HEK293 (cell line): ENCODE measurements around the gene VAMP8.

Source experiments
- CTCF ChIA-PET: fragments of 350-600 bp; formaldehyde crosslinking; extraction: SDS; loops from one replicate; lab custom pipeline; 2021; ENCODE audit warnings: antibody characterized with exemption; lab: Yijun Ruan, JAX
- POLR2A ChIA-PET: fragments of 300-600 bp; formaldehyde crosslinking; extraction: SDS; loops from one replicate; lab custom pipeline; 2020; ENCODE audit warnings: antibody characterized with exemption, inconsistent platforms; lab: Yijun Ruan, JAX
- H3K27ac ChIP-seq: fragments of 200-500 bp; sonication (Bioruptor generic); 2 replicates; pipeline ENCODE4 v1.5.1; 2014; ENCODE audit warnings: low read depth, low read length, control low read depth, inconsistent platforms; ENCODE audit errors: extremely low read depth
- H3K36me3 ChIP-seq, 2 experiments: fragments of 200-500 bp in 1 of 2; sonication (Bioruptor generic) in 1 of 2; 1 replicate in 1 of 2; 2 replicates in 1 of 2; pipeline ENCODE4 v1.5.1; 2014 to 2017; ENCODE audit warnings: inconsistent platforms in 2 of 2, low read length in 2 of 2; ENCODE audit not compliant: control insufficient read depth in 2 of 2, insufficient read depth in 1 of 2
- H3K4me1 ChIP-seq: fragments of 200-500 bp; sonication (Bioruptor generic); 2 replicates; pipeline ENCODE4 v1.5.1; 2014; ENCODE audit warnings: mild to moderate bottlenecking, low read length, inconsistent platforms; ENCODE audit not compliant: control insufficient read depth, insufficient read depth
- H3K4me3 ChIP-seq: 2 replicates; pipeline ENCODE4 v1.5.1; 2011; ENCODE audit warnings: low read depth, mild to moderate bottlenecking, control low read depth, low read length, moderate library complexity
- H3K9me3 ChIP-seq: fragments of 200-500 bp; sonication (Bioruptor generic); 2 replicates; pipeline ENCODE4 v1.5.1; 2014; ENCODE audit warnings: low read depth, low read length, inconsistent platforms; ENCODE audit not compliant: control insufficient read depth, insufficient read depth
- BCL11A ChIP-seq: fragments of 450-650 bp; formaldehyde crosslinking; IDR thresholded peaks from 2 replicates; pipeline ENCODE4 v1.5.1; 2016; ENCODE audit warnings: low read depth, missing biosample characterization, missing genetic modification characterization
- KLF16 ChIP-seq: fragments of 450-650 bp; formaldehyde crosslinking; IDR thresholded peaks from 2 replicates; pipeline ENCODE4 v1.5.1; 2017; ENCODE audit warnings: missing biosample characterization, missing genetic modification characterization
- KLF9 ChIP-seq: fragments of 450-650 bp; formaldehyde crosslinking; IDR thresholded peaks from 2 replicates; pipeline ENCODE4 v1.5.1; 2016; ENCODE audit warnings: missing biosample characterization, missing genetic modification characterization, low read depth
- OVOL3 ChIP-seq: fragments of 450-650 bp; formaldehyde crosslinking; IDR thresholded peaks from 2 replicates; pipeline ENCODE4 v1.5.1; 2016; ENCODE audit warnings: missing biosample characterization, missing genetic modification characterization
- ZBTB1 ChIP-seq: fragments of 450-650 bp; formaldehyde crosslinking; IDR thresholded peaks from 2 replicates; pipeline ENCODE4 v1.5.1; 2016; ENCODE audit warnings: missing biosample characterization, missing genetic modification characterization
- ZEB2 ChIP-seq: fragments of 450-650 bp; formaldehyde crosslinking; IDR thresholded peaks from 2 replicates; pipeline ENCODE4 v1.5.1; 2016; ENCODE audit warnings: missing biosample characterization, missing genetic modification characterization
- ZFP37 ChIP-seq: fragments of 450-650 bp; formaldehyde crosslinking; IDR thresholded peaks from 2 replicates; pipeline ENCODE4 v1.5.1; 2016; ENCODE audit warnings: missing biosample characterization, missing genetic modification characterization
- ZNF114 ChIP-seq: fragments of 450-650 bp; formaldehyde crosslinking; IDR thresholded peaks from 2 replicates; pipeline ENCODE4 v1.5.0; 2017; ENCODE audit warnings: missing biosample characterization, missing genetic modification characterization
- ZNF133 ChIP-seq: fragments of 450-650 bp; formaldehyde crosslinking; IDR thresholded peaks from 2 replicates; pipeline ENCODE4 v1.5.1; 2016; ENCODE audit warnings: missing biosample characterization, missing genetic modification characterization
- ZNF423 ChIP-seq: fragments of 450-650 bp; formaldehyde crosslinking; IDR thresholded peaks from 2 replicates; pipeline ENCODE4 v1.5.1; 2016; ENCODE audit warnings: missing biosample characterization, missing genetic modification characterization
- ZNF426 ChIP-seq: fragments of 450-650 bp; formaldehyde crosslinking; IDR thresholded peaks from 2 replicates; pipeline ENCODE4 v1.5.1; 2017; ENCODE audit warnings: missing biosample characterization, missing genetic modification characterization, mild to moderate bottlenecking, inconsistent platforms, moderate library complexity
- ZNF558 ChIP-seq: fragments of 450-650 bp; formaldehyde crosslinking; IDR thresholded peaks from 2 replicates; pipeline ENCODE4 v1.5.1; 2016; ENCODE audit warnings: missing biosample characterization, missing genetic modification characterization
- ZNF596 ChIP-seq: fragments of 450-650 bp; IDR thresholded peaks from 2 replicates; pipeline ENCODE4 v1.5.0; 2018; ENCODE audit warnings: missing biosample characterization, mild to moderate bottlenecking, missing genetic modification characterization, moderate library complexity
- ZNF626 ChIP-seq: fragments of 450-650 bp; sonication (Bioruptor Pico); formaldehyde crosslinking; IDR thresholded peaks from 2 replicates; pipeline ENCODE4 v1.5.1; 2018; ENCODE audit warnings: missing biosample characterization, missing genetic modification characterization, inconsistent platforms
- ZNF660 ChIP-seq: fragments of 450-650 bp; IDR thresholded peaks from 2 replicates; pipeline ENCODE4 v1.5.1; 2018; ENCODE audit warnings: missing biosample characterization, mild to moderate bottlenecking, missing genetic modification characterization
- TF ChIP-seq, protein P1 (sequence below): fragments of 450-650 bp; formaldehyde crosslinking; IDR thresholded peaks from 2 replicates; pipeline ENCODE4 v1.5.1; 2016; ENCODE audit warnings: missing biosample characterization, missing genetic modification characterization
- TF ChIP-seq, protein P2 (sequence below): fragments of 450-650 bp; formaldehyde crosslinking; IDR thresholded peaks from 2 replicates; pipeline ENCODE4 v1.5.1; 2016; ENCODE audit warnings: missing biosample characterization, missing genetic modification characterization
- TF ChIP-seq, protein P3 (sequence below): fragments of 450-650 bp; formaldehyde crosslinking; IDR thresholded peaks from 2 replicates; pipeline ENCODE4 v1.5.1; 2016; ENCODE audit warnings: missing biosample characterization, missing genetic modification characterization
- TF ChIP-seq, protein P4 (sequence below): fragments of 450-650 bp; formaldehyde crosslinking; IDR thresholded peaks from 2 replicates; pipeline ENCODE4 v1.5.1; 2017; ENCODE audit warnings: missing biosample characterization, missing genetic modification characterization

VAMP8 gene

DNA sequence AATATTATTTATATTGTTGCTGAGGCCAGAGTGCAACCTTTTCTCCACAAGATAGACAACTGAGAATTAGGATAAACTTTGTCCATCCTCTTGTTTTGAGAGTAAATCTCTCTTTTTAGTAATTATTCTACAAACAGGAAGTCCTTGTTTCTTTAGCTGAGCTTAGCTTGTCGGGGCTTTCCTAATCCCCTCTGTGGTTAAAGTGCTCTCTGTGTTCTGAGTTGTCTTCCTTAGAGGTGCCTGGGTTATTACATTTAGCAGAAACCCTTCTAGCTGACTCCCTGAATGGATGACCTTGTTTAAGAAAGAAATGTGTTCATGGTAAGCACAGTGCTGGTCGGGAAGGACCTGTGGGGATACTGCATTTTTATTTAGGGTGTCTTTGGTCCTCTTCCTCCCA lies 51.3 kb downstream of the VAMP8 start:
- TF ChIP-seq, protein P1, sequence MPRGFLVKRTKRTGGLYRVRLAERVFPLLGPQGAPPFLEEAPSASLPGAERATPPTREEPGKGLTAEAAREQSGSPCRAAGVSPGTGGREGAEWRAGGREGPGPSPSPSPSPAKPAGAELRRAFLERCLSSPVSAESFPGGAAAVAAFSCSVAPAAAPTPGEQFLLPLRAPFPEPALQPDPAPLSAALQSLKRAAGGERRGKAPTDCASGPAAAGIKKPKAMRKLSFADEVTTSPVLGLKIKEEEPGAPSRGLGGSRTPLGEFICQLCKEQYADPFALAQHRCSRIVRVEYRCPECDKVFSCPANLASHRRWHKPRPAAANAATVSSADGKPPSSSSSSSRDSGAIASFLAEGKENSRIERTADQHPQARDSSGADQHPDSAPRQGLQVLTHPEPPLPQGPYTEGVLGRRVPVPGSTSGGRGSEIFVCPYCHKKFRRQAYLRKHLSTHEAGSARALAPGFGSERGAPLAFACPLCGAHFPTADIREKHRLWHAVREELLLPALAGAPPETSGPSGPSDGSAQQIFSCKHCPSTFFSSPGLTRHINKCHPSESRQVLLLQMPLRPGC (tag by site-specific recombination), result no peak
- TF ChIP-seq ZNF133 (tag by site-specific recombination), result no peak
- POLR2A ChIA-PET, result interaction anchor here (0.7 to 1.2 kb wide), 2 partner anchors 13 to 1161 kb away, joined by 3 read pairs; partner anchors contain the start of gene USP39
- no peaks in the 10 kb centered on the region for H3K9me3 ChIP-seq
- peaks cover 92 to 97% of the 10 kb centered on the region in 2 experiments for H3K36me3 ChIP-seq
- no peaks in the 10 kb centered on the region for H3K4me1 ChIP-seq
- no peak overlapping the region for H3K4me3 ChIP-seq
- no peak overlapping the region for H3K27ac ChIP-seq
- CTCF ChIA-PET, result interaction anchor here (3.6 kb wide), 1 partner anchor 8 kb away, joined by 29 read pairs; no protein-coding TSS in a partner anchor

DNA sequence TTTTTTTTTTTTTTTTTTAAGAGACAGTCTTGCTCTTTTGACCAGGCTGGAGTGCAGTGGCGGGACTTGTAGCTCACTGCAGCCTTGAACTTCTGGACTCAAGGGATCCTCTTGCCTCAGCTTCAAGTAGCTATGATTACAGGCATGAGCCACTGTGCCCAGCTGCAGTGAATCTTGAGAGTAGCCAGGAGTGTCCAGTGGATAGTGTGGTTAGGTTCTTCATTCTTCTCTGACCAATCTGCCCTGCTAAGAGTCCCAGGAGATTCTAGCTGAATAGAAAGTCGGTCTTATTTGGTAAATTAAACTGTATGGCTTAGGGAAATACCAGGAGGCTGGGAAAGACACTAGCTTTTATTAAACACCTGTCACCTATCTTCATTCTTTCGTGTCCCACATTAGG lies 53.9 kb downstream of the VAMP8 start:
- ChIA-PET POLR2A (interaction anchor here (0.6 kb wide), 1 partner anchor 67 kb away, joined by 3 read pairs; no protein-coding TSS in a partner anchor), CTCF (interaction anchor here (0.5 to 0.6 kb wide), 3 partner anchors 9 to 103 kb away, joined by 3 to 4 read pairs (median 3); no protein-coding TSS in a partner anchor)
- Histone ChIP-seq H3K9me3 (no peaks in the 10 kb centered on the region), H3K4me3 (no peak overlapping the region), H3K4me1 (no peaks in the 10 kb centered on the region), H3K27ac (no peak overlapping the region)
- no peak for TF ChIP-seq ZEB2 (tag by site-specific recombination)
- TF ChIP-seq ZNF626 (tag by site-specific recombination), result no peak
- TF ChIP-seq ZNF596 (tag by site-specific recombination), result no peak
- TF ChIP-seq ZNF114 (tag by site-specific recombination), result no peak
- TF ChIP-seq, protein P2, sequence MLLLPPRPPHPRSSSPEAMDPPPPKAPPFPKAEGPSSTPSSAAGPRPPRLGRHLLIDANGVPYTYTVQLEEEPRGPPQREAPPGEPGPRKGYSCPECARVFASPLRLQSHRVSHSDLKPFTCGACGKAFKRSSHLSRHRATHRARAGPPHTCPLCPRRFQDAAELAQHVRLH, result no peak
- TF ChIP-seq ZNF426 (tag by site-specific recombination), result no peak
- no peak for TF ChIP-seq ZBTB1
- no peak for TF ChIP-seq ZNF558 (tag by site-specific recombination)
- no peak for TF ChIP-seq ZNF660 (tag by site-specific recombination)
- no peak for TF ChIP-seq KLF16 (tag by site-specific recombination)
- TF ChIP-seq KLF9, result no peak
- TF ChIP-seq ZFP37 (tag by site-specific recombination), result no peak
- no peak for TF ChIP-seq OVOL3 (tag by site-specific recombination)
- TF ChIP-seq, protein P3, sequence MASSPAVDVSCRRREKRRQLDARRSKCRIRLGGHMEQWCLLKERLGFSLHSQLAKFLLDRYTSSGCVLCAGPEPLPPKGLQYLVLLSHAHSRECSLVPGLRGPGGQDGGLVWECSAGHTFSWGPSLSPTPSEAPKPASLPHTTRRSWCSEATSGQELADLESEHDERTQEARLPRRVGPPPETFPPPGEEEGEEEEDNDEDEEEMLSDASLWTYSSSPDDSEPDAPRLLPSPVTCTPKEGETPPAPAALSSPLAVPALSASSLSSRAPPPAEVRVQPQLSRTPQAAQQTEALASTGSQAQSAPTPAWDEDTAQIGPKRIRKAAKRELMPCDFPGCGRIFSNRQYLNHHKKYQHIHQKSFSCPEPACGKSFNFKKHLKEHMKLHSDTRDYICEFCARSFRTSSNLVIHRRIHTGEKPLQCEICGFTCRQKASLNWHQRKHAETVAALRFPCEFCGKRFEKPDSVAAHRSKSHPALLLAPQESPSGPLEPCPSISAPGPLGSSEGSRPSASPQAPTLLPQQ (tag by site-specific recombination), result no peak
- TF ChIP-seq, protein P4, sequence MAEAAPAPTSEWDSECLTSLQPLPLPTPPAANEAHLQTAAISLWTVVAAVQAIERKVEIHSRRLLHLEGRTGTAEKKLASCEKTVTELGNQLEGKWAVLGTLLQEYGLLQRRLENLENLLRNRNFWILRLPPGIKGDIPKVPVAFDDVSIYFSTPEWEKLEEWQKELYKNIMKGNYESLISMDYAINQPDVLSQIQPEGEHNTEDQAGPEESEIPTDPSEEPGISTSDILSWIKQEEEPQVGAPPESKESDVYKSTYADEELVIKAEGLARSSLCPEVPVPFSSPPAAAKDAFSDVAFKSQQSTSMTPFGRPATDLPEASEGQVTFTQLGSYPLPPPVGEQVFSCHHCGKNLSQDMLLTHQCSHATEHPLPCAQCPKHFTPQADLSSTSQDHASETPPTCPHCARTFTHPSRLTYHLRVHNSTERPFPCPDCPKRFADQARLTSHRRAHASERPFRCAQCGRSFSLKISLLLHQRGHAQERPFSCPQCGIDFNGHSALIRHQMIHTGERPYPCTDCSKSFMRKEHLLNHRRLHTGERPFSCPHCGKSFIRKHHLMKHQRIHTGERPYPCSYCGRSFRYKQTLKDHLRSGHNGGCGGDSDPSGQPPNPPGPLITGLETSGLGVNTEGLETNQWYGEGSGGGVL (tag by site-specific recombination), result no peak
- TF ChIP-seq ZNF423 (tag by site-specific recombination), result no peak
- no peak for TF ChIP-seq BCL11A (tag by site-specific recombination)
- TF ChIP-seq, all 188 proteins: peak for 0
- H3K36me3 ChIP-seq, result peaks cover 90 to 95% of the 10 kb centered on the region in 2 experiments
